IPS-20b (cell line): ENCODE measurements around the gene PUS7L.
"Not testable (repeated sequence)": the region's sequence is repeated elsewhere in the genome, so short reads cannot be mapped to it uniquely, and the experiment has no call there.

Experiments used
- H3K27ac ChIP-seq: one replicate; pipeline ENCODE4 v1.5.1; 2013; ENCODE audit warnings: low read length
- H3K27me3 ChIP-seq: 2 replicates; pipeline ENCODE4 v1.6.1; 2013; ENCODE audit warnings: mild to moderate bottlenecking, low read length, inconsistent platforms; ENCODE audit not compliant: insufficient read depth
- H3K36me3 ChIP-seq: 2 replicates; pipeline ENCODE4 v1.6.1; 2013; ENCODE audit warnings: low read depth, mild to moderate bottlenecking, inconsistent platforms, low read length, moderate library complexity; ENCODE audit not compliant: insufficient read depth
- H3K4me1 ChIP-seq: 2 replicates; pipeline ENCODE4 v1.6.1; 2013; ENCODE audit warnings: mild to moderate bottlenecking, control low read depth, inconsistent platforms, low read length, moderate library complexity; ENCODE audit not compliant: insufficient read depth
- H3K4me3 ChIP-seq: 2 replicates; pipeline ENCODE4 v1.5.1; 2013; ENCODE audit warnings: mild to moderate bottlenecking, low read length, inconsistent platforms
- H3K9ac ChIP-seq: 2 replicates; pipeline ENCODE4 v1.6.1; 2013; ENCODE audit warnings: low read depth, mild to moderate bottlenecking, inconsistent platforms, low read length, moderate library complexity
- H3K9me3 ChIP-seq: 2 replicates; pipeline ENCODE4 v1.6.1; 2013; ENCODE audit warnings: mild to moderate bottlenecking, low read depth, low read length, inconsistent platforms; ENCODE audit not compliant: insufficient read depth

Gene PUS7L

GRCh38 chr12:43703772-43704171 is 54.8 kb downstream of the PUS7L start:
- not testable (repeated sequence) for H3K36me3 ChIP-seq, H3K4me3 ChIP-seq, H3K27me3 ChIP-seq, H3K9me3 ChIP-seq, H3K9ac ChIP-seq, H3K4me1 ChIP-seq, H3K27ac ChIP-seq

- not testable (repeated sequence) for H3K9ac ChIP-seq, H3K4me1 ChIP-seq, H3K9me3 ChIP-seq, H3K27me3 ChIP-seq, H3K36me3 ChIP-seq, H3K27ac ChIP-seq, H3K4me3 ChIP-seq
Measured at GRCh38 chr12:43701194-43701593, 57.4 kb downstream of the PUS7L start.

- no peaks in the 10 kb centered on the region for H3K36me3 ChIP-seq
- no peak overlapping the region for H3K9ac ChIP-seq
- no peaks in the 10 kb centered on the region for H3K9me3 ChIP-seq
- no peak overlapping the region for H3K27ac ChIP-seq
- H3K4me1 ChIP-seq = no peaks in the 10 kb centered on the region
- H3K27me3 ChIP-seq = no peaks in the 10 kb centered on the region
- no peak overlapping the region for H3K4me3 ChIP-seq
Measured at GRCh38 chr12:43696154-43696553, 62.4 kb downstream of the PUS7L start.

- H3K9me3 ChIP-seq = no peaks in the 10 kb centered on the region
- no peaks in the 10 kb centered on the region for H3K27me3 ChIP-seq
- H3K4me1 ChIP-seq = no peaks in the 10 kb centered on the region
- no peaks in the 10 kb centered on the region for H3K36me3 ChIP-seq
- no peak overlapping the region for H3K4me3 ChIP-seq
- H3K27ac ChIP-seq = no peak overlapping the region
- no peak overlapping the region for H3K9ac ChIP-seq
Measured at GRCh38 chr12:43694879-43695278, 63.7 kb downstream of the PUS7L start.

GRCh38 chr12:43692064-43692463 is 66.5 kb downstream of the PUS7L start:
- Histone ChIP-seq H3K36me3 (no peaks in the 10 kb centered on the region), H3K4me3 (no peak overlapping the region), H3K27ac (no peak overlapping the region), H3K27me3 (no peaks in the 10 kb centered on the region), H3K9ac (no peak overlapping the region), H3K4me1 (no peaks in the 10 kb centered on the region), H3K9me3 (no peaks in the 10 kb centered on the region)

GRCh38 chr12:43685491-43685890 is 73.1 kb downstream of the PUS7L start:
- H3K4me3 ChIP-seq, H3K9ac ChIP-seq, H3K9me3 ChIP-seq, H3K36me3 ChIP-seq, H3K27ac ChIP-seq, H3K27me3 ChIP-seq: not testable (repeated sequence)
- peaks cover 10% of the 10 kb centered on the region; the same call in 1 of the 2 replicates for H3K4me1 ChIP-seq

GRCh38 chr12:43676183-43676813 is 82.3 kb downstream of the PUS7L start:
- no peak overlapping the region for H3K4me3 ChIP-seq
- H3K27ac ChIP-seq = no peak overlapping the region
- H3K9ac ChIP-seq = no peak overlapping the region
- H3K9me3 ChIP-seq = no peaks in the 10 kb centered on the region
- no peaks in the 10 kb centered on the region for H3K36me3 ChIP-seq
- H3K27me3 ChIP-seq = no peaks in the 10 kb centered on the region
- H3K4me1 ChIP-seq = peaks cover 2% of the 10 kb centered on the region; the same call in 1 of the 2 replicates

- Histone ChIP-seq H3K27me3 (no peaks in the 10 kb centered on the region), H3K36me3 (no peaks in the 10 kb centered on the region), H3K4me1 (no peaks in the 10 kb centered on the region), H3K9ac (no peak overlapping the region), H3K27ac (no peak overlapping the region), H3K4me3 (no peak overlapping the region), H3K9me3 (no peaks in the 10 kb centered on the region)
Measured at GRCh38 chr12:43675048-43675904, 83.3 kb downstream of the PUS7L start.

- Histone ChIP-seq H3K4me1 (no peaks in the 10 kb centered on the region), H3K36me3 (no peaks in the 10 kb centered on the region), H3K4me3 (no peak overlapping the region), H3K27me3 (no peaks in the 10 kb centered on the region), H3K9ac (no peak overlapping the region), H3K27ac (no peak overlapping the region), H3K9me3 (no peaks in the 10 kb centered on the region)
Measured at GRCh38 chr12:43669373-43669772, 89.2 kb downstream of the PUS7L start.
